Left ventricle myocardium inferior (tissue), 1 donor: ENCODE results near the gene ELFN1. TPM values are rescaled to one million over a fixed set of nuclear protein-coding genes. Genes with fewer than 3 reads are reported as not detected.

ENCODE experiments used
- DNase-seq: peaks from one replicate; pipeline ENCODE4 v3.0.0-alpha.2; 2020
- H3K27ac ChIP-seq: fragments of 200-600 bp; replicated peaks from 2 replicates; pipeline ENCODE4 v1.8.0; 2021
- H3K27me3 ChIP-seq: fragments of 200-600 bp; 2 replicates; pipeline ENCODE4 v1.8.0; 2021; ENCODE audit warnings: low read depth
- H3K36me3 ChIP-seq: fragments of 200-600 bp; 2 replicates; pipeline ENCODE4 v1.8.0; 2021
- H3K4me1 ChIP-seq: fragments of 200-600 bp; 2 replicates; pipeline ENCODE4 v1.8.0; 2021
- H3K4me3 ChIP-seq: fragments of 200-600 bp; 2 replicates; pipeline ENCODE4 v1.8.0; 2021; ENCODE audit warnings: mild to moderate bottlenecking, moderate library complexity
- H3K9me3 ChIP-seq: fragments of 200-600 bp; replicated peaks from 2 replicates; pipeline ENCODE4 v1.8.0; 2021
- CTCF ChIP-seq: fragments of 200-600 bp; IDR thresholded peaks from 2 replicates; pipeline ENCODE4 v1.8.0; 2021; ENCODE audit warnings: antibody characterized with exemption, mild to moderate bottlenecking, borderline replicate concordance
- intact Hi-C: fragments of 100-400 bp; cut with micrococcal nuclease; formaldehyde crosslinking; loops from one replicate; pipeline ENCODE4 v1.11.0; 2022
- total RNA-seq: library from RNA; stranded (reverse); fragmentation: NEBNext Ultra II Directional; extraction: Animal tissue kit (Norgen Biotek cat#: 25700); gene quantifications from one replicate; pipeline ENCODE4 v1.2.1, GENCODE V29; 2021
- donor health status: DM: no; HTN: yes; CAD: no; lungs with severe emphysema.

ELFN1 gene
- total RNA-seq, 1 donor from 2014 or later, result 10.5 TPM

- DNase-seq, result no peak
- H3K9me3 ChIP-seq, result peaks cover 57% of the 10 kb centered on the region
- TF ChIP-seq CTCF, result no peak
- H3K27me3 ChIP-seq, result peaks cover 45% of the 10 kb centered on the region
- H3K4me1 ChIP-seq, result no peaks in the 10 kb centered on the region
- intact Hi-C loops, result no loop called here
- H3K36me3 ChIP-seq, result peaks cover 3% of the 10 kb centered on the region
- H3K4me3 ChIP-seq, result no peak overlapping the region
- no peak overlapping the region for H3K27ac ChIP-seq
Observed at GRCh38 chr7:1632916-1633785, 36.9 kb upstream of the ELFN1 start.

- peaks cover 47% of the 10 kb centered on the region for H3K27me3 ChIP-seq
- intact Hi-C loops, result no loop called here
- DNase-seq, result no peak
- peaks cover 40% of the 10 kb centered on the region for H3K9me3 ChIP-seq
- no peak for TF ChIP-seq CTCF
- peaks cover 3% of the 10 kb centered on the region for H3K36me3 ChIP-seq
- H3K4me1 ChIP-seq, result no peaks in the 10 kb centered on the region
- no peak overlapping the region for H3K4me3 ChIP-seq
- no peak overlapping the region for H3K27ac ChIP-seq
Observed at GRCh38 chr7:1635401-1635800, 34.7 kb upstream of the ELFN1 start.

- peaks cover 52% of the 10 kb centered on the region for H3K27me3 ChIP-seq
- no peak for TF ChIP-seq CTCF
- no peaks in the 10 kb centered on the region for H3K4me1 ChIP-seq
- intact Hi-C loops, result no loop called here
- peaks cover 40% of the 10 kb centered on the region for H3K9me3 ChIP-seq
- H3K36me3 ChIP-seq, result peaks cover 3% of the 10 kb centered on the region
- no peak for DNase-seq
- H3K27ac ChIP-seq, result no peak overlapping the region
- H3K4me3 ChIP-seq, result no peak overlapping the region
Observed at GRCh38 chr7:1637155-1637554, 32.9 kb upstream of the ELFN1 start.

- TF ChIP-seq CTCF, result no peak
- peaks cover 40% of the 10 kb centered on the region for H3K9me3 ChIP-seq
- H3K4me3 ChIP-seq, result no peak overlapping the region
- peak; percentile 14 for DNase-seq
- H3K4me1 ChIP-seq, result no peaks in the 10 kb centered on the region
- H3K27me3 ChIP-seq, result peaks cover 51% of the 10 kb centered on the region
- no peak overlapping the region for H3K27ac ChIP-seq
- peaks cover 3% of the 10 kb centered on the region for H3K36me3 ChIP-seq
- intact Hi-C loops, result no loop called here
Observed at GRCh38 chr7:1638215-1638661, 31.8 kb upstream of the ELFN1 start.

GRCh38 chr7:1639071-1639470 is 31.0 kb upstream of the ELFN1 start:
- peaks cover 3% of the 10 kb centered on the region for H3K36me3 ChIP-seq
- peaks cover 52% of the 10 kb centered on the region for H3K27me3 ChIP-seq
- peak; percentile 7 for DNase-seq
- H3K9me3 ChIP-seq, result peaks cover 40% of the 10 kb centered on the region
- intact Hi-C loops, result no loop called here
- no peak overlapping the region for H3K27ac ChIP-seq
- H3K4me1 ChIP-seq, result no peaks in the 10 kb centered on the region
- no peak overlapping the region for H3K4me3 ChIP-seq
- TF ChIP-seq CTCF, result no peak
